Mesenchymal stem cell (in vitro differentiated cells and primary cell): ENCODE data around the gene HRC.
A peak's percentile ranks its signal among the peaks of the same experiment; 100 is the strongest.

Source experiments
- DNase-seq: peaks from one replicate; pipeline ENCODE4 v3.0.0-alpha.2; 2013
- H2AFZ ChIP-seq: one replicate; pipeline ENCODE4 v1.6.1; 2013; ENCODE audit warnings: low read depth, mild to moderate bottlenecking, control low read depth, inconsistent platforms, low read length, moderate library complexity
- H2AK5ac ChIP-seq: 2 replicates; pipeline ENCODE4 v1.6.1; 2013; ENCODE audit warnings: low read length, moderate library complexity, mild to moderate bottlenecking, inconsistent platforms; ENCODE audit not compliant: severe bottlenecking
- H2BK120ac ChIP-seq: one replicate; pipeline ENCODE4 v1.6.1; 2013; ENCODE audit warnings: low read depth, mild to moderate bottlenecking, inconsistent platforms, low read length, moderate library complexity
- H2BK12ac ChIP-seq, 2 experiments: one replicate each; pipeline ENCODE4 v1.6.1; 2013; ENCODE audit warnings: inconsistent platforms in 2 of 2, low read length in 2 of 2, mild to moderate bottlenecking in 2 of 2, moderate library complexity in 2 of 2, control low read depth in 1 of 2
- H2BK15ac ChIP-seq: one replicate; pipeline ENCODE4 v1.6.1; 2013; ENCODE audit warnings: mild to moderate bottlenecking, low read depth, inconsistent platforms; ENCODE audit not compliant: poor library complexity, severe bottlenecking
- H2BK5ac ChIP-seq: 2 replicates; pipeline ENCODE4 v1.6.1; 2013; ENCODE audit warnings: low read depth, mild to moderate bottlenecking, low read length, control low read depth, inconsistent platforms; ENCODE audit not compliant: poor library complexity, severe bottlenecking
- H3K14ac ChIP-seq, 2 experiments: one replicate each; pipeline ENCODE4 v1.6.1; 2013; ENCODE audit warnings: inconsistent platforms in 2 of 2, low read length in 2 of 2, control low read depth in 1 of 2, mild to moderate bottlenecking in 1 of 2, moderate library complexity in 1 of 2
- H3K18ac ChIP-seq, 2 experiments: one replicate each; pipeline ENCODE4 v1.6.1; 2013; ENCODE audit warnings: inconsistent platforms in 2 of 2, low read length in 2 of 2, control low read depth in 1 of 2, low read depth in 1 of 2, mild to moderate bottlenecking in 1 of 2
- H3K23ac ChIP-seq, 2 experiments: one replicate each; pipeline ENCODE4 v1.6.1; 2013; ENCODE audit warnings: inconsistent platforms in 2 of 2, low read length in 2 of 2, mild to moderate bottlenecking in 2 of 2, moderate library complexity in 2 of 2, control low read depth in 1 of 2
- H3K27ac ChIP-seq: 2 replicates; pipeline ENCODE4 v1.5.1; 2013; ENCODE audit warnings: mild to moderate bottlenecking, moderate library complexity, low read length, control low read depth, inconsistent platforms; ENCODE audit not compliant: poor library complexity, severe bottlenecking
- H3K27me3 ChIP-seq, 2 experiments: 2 replicates each; pipeline versions ENCODE4 v1.6.1 to v1.7.0; 2013; ENCODE audit warnings: low read length in 2 of 2, mild to moderate bottlenecking in 2 of 2, moderate library complexity in 2 of 2, control low read depth in 1 of 2, inconsistent platforms in 1 of 2; ENCODE audit not compliant: control insufficient read depth in 1 of 2, insufficient read depth in 1 of 2
- H3K36me3 ChIP-seq, 2 experiments: 2 replicates each; pipeline versions ENCODE4 v1.6.1 to v1.7.0; 2013; ENCODE audit warnings: low read length in 2 of 2, control low read depth in 1 of 2, inconsistent platforms in 1 of 2, low read depth in 1 of 2, mild to moderate bottlenecking in 1 of 2; ENCODE audit not compliant: insufficient read depth in 2 of 2, control insufficient read depth in 1 of 2
- H3K4ac ChIP-seq, 2 experiments: one replicate each; pipeline ENCODE4 v1.6.1; 2013; ENCODE audit warnings: inconsistent platforms in 2 of 2, low read length in 2 of 2, mild to moderate bottlenecking in 2 of 2, moderate library complexity in 2 of 2, control low read depth in 1 of 2, low read depth in 1 of 2
- H3K4me1 ChIP-seq: 2 replicates; pipeline ENCODE4 v1.6.1; 2013; ENCODE audit warnings: low read depth, low read length, control low read depth; ENCODE audit not compliant: control insufficient read depth, insufficient read depth
- H3K4me2 ChIP-seq: 2 replicates; pipeline ENCODE4 v1.6.1; 2013; ENCODE audit warnings: low read length, mild to moderate bottlenecking, inconsistent platforms; ENCODE audit not compliant: poor library complexity, severe bottlenecking
- H3K4me3 ChIP-seq, 2 experiments: 2 replicates each; pipeline versions ENCODE4 v1.5.1 to v1.7.0; 2013; ENCODE audit warnings: low read length in 2 of 2, mild to moderate bottlenecking in 2 of 2, control low read depth in 1 of 2, low read depth in 1 of 2; ENCODE audit not compliant: insufficient read depth in 1 of 2
- H3K79me1 ChIP-seq: replicated peaks from 2 replicates; pipeline ENCODE4 v1.6.1; 2013; ENCODE audit warnings: mild to moderate bottlenecking, control low read depth, low read length, inconsistent platforms; ENCODE audit not compliant: poor library complexity, severe bottlenecking
- H3K9ac ChIP-seq: 2 replicates; pipeline ENCODE4 v1.7.0; 2013; ENCODE audit warnings: mild to moderate bottlenecking, low read length, moderate library complexity
- H3K9me3 ChIP-seq: 2 replicates; pipeline ENCODE4 v1.7.0; 2013; ENCODE audit warnings: mild to moderate bottlenecking, low read length; ENCODE audit not compliant: control insufficient read depth
- H4K8ac ChIP-seq: one replicate; pipeline ENCODE4 v1.6.1; 2013; ENCODE audit warnings: inconsistent platforms, mild to moderate bottlenecking, low read length, moderate library complexity
- H4K91ac ChIP-seq: one replicate; pipeline ENCODE4 v1.6.1; 2013; ENCODE audit warnings: mild to moderate bottlenecking, low read length, inconsistent platforms
- WGBS: methylation state at CpG from one replicate; pipeline ENCODE4 v1.1.7; 2013; ENCODE audit warnings: mixed read lengths; 5-methylcytosine and 5-hydroxymethylcytosine counted together

Gene HRC

DNA sequence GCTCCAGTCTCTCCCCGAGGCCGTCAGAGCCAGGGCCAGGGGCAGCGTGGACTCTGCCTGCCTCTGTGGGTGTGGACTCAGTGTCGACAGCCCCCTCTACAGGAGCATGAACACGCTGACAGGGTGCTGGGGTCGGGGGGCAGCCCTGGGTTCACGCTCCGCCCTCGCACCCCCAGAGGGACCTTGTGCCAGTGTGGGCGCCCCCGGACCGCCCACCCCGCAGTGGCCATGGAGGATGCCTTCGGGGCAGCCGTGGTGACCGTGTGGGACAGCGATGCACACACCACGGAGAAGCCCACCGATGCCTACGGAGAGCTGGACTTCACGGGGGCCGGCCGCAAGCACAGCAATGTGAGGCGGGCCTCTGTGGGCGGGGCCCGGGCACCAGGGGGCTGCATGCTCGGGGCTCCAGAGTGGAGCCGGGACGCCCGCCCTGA, 10.7 kb upstream of the HRC start:
- Histone ChIP-seq H3K27ac (no peak overlapping the region), H3K79me1 (peaks cover 10% of the 10 kb centered on the region), H3K36me3 (peaks cover 18 to 32% of the 10 kb centered on the region in 2 experiments), H2BK120ac (no peak overlapping the region), H3K9me3 (no peaks in the 10 kb centered on the region), H2AFZ (no peak overlapping the region), H3K4ac (peak overlapping the region in 1 of 2 experiments; percentile 30), H3K4me3 (no peak overlapping the region), H3K4me2 (no peak overlapping the region), H3K27me3 (no peaks in the 10 kb centered on the region), H3K14ac (no peak overlapping the region), H2BK12ac (peak overlapping the region in 1 of 2 experiments; percentile 37), H4K91ac (peak overlapping the region; percentile 11), H4K8ac (peak overlapping the region; percentile 24), H2AK5ac (no peak overlapping the region), H2BK5ac (no peak overlapping the region), H3K23ac (no peak overlapping the region), H3K9ac (no peak overlapping the region), H2BK15ac (no peak overlapping the region), H3K18ac (no peak overlapping the region), H3K4me1 (peaks cover 19% of the 10 kb centered on the region)
- no peak for DNase-seq
- 59% methylated on average over 30 of the region's 30 CpGs for WGBS

DNA sequence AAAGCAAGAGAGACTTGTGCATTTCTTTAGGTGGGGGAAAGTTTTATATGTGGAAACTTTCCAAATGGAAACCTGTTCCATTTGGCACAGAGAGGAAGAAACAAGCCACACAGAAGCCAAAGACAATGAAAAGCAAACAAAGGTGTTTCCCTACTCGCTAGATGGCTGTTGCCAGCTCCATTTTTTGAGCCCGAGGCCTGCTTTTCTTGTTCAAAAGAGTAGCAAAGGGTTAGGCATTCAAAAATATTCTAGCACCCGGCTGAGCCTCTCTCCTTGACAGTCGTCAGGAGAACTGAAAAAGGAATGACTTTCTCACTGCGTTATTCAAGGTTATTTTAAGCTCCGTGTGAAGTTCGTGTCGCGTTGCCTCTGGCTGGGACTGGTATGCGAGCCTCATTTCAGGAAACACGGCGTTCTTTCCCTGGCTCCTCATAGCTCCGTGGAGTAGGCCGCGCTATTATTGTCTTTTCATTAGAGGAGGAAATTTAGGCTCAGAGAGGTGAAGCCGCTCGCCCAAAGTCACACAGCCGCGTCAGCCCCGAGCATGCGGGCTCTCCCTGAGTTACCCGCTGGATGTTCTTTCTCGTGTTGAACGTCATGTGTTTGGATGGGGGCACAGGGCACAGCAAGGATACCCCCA, 10.0 kb upstream of the HRC start:
- no peak overlapping the region for H3K14ac ChIP-seq
- no peak overlapping the region for H2AFZ ChIP-seq
- H3K79me1 ChIP-seq: peaks cover 12% of the 10 kb centered on the region
- no peak overlapping the region for H2BK120ac ChIP-seq
- no peak overlapping the region for H2BK12ac ChIP-seq
- H3K23ac ChIP-seq: no peak overlapping the region
- no peak for DNase-seq
- no peak overlapping the region for H3K27ac ChIP-seq
- no peak overlapping the region for H3K18ac ChIP-seq
- H3K9me3 ChIP-seq: no peaks in the 10 kb centered on the region
- H4K91ac ChIP-seq: no peak overlapping the region
- H3K36me3 ChIP-seq: peaks cover 11 to 36% of the 10 kb centered on the region in 2 experiments
- H2BK5ac ChIP-seq: no peak overlapping the region
- no peak overlapping the region for H3K4me3 ChIP-seq
- H2BK15ac ChIP-seq: no peak overlapping the region
- no peak overlapping the region for H3K9ac ChIP-seq
- WGBS: 69% methylated on average over 24 of the region's 24 CpGs
- H3K4ac ChIP-seq: no peak overlapping the region
- H3K4me2 ChIP-seq: no peak overlapping the region
- H3K4me1 ChIP-seq: peaks cover 20% of the 10 kb centered on the region
- no peak overlapping the region for H2AK5ac ChIP-seq
- H4K8ac ChIP-seq: no peak overlapping the region
- H3K27me3 ChIP-seq: no peaks in the 10 kb centered on the region

DNA sequence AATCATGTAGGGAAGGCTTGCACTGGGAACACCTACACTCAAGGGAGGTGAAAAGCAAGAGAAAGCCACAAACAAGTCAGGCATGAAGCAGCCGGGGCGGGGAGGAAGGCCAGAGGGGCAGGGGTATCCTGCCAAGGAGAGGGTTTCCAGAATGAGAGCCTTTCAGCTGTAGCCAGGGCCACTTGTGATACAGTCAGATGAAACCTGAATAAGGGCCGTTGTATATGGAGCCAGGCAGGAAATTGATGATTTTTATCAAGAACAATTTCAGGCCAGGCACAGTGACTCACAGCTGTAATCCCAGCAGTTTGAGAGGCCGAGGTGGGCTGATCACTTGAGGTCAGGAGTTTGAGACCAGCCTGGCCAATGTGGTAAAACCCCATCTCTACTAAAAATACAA, 6.8 kb upstream of the HRC start:
- Histone ChIP-seq H3K23ac (no peak overlapping the region), H2BK15ac (no peak overlapping the region), H3K18ac (no peak overlapping the region), H3K27ac (no peak overlapping the region), H3K4ac (no peak overlapping the region), H3K4me2 (no peak overlapping the region), H3K79me1 (peaks cover 21% of the 10 kb centered on the region), H2BK5ac (no peak overlapping the region), H2AFZ (no peak overlapping the region), H3K9me3 (no peaks in the 10 kb centered on the region), H2BK120ac (no peak overlapping the region), H3K9ac (no peak overlapping the region), H3K36me3 (peaks cover 5 to 22% of the 10 kb centered on the region in 2 experiments), H3K14ac (no peak overlapping the region), H2AK5ac (no peak overlapping the region), H3K4me3 (no peak overlapping the region), H4K8ac (no peak overlapping the region), H4K91ac (no peak overlapping the region), H2BK12ac (no peak overlapping the region), H3K4me1 (peaks cover 24% of the 10 kb centered on the region), H3K27me3 (no peaks in the 10 kb centered on the region)
- no peak for DNase-seq
- 66% methylated on average over 4 of the region's 4 CpGs for WGBS

DNA sequence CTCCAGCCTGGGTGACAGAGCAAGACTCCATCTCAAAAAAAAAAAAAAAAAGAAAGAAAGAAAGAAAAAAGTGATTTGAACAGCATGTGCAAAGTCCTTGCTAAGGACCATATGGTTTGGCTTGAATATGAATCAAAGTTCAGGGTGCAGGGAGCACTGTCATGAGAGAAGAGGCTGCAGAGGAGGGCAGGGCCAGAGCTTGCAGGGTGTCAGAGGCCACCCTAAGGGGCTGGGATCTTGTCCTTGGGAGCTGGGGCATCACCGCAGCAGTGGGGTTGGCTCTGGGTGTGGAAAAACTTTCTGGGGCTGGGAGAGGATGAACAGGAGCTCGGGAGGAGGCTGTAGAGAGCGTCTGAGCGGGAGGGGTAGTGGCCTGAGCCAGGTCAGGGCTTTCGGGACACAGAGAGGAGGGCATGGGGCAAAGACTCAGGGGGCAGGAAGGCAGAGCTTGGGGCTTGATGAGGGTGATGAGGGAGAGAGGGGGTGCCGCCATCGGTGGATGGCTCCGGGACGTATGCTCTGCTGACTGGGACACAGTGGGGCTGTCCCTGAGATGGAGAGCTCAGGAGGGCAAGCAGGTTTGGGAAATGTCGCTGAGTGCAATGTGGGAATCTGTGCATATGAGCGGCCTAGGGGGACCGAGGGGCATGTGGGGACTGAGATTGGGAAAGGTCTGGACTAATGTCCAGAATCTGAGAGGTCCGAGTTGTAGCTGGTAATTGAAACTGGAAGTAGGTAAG, 5.4 kb upstream of the HRC start:
- Histone ChIP-seq H4K91ac (no peak overlapping the region), H2BK12ac (no peak overlapping the region), H3K18ac (no peak overlapping the region), H3K4ac (no peak overlapping the region), H2AK5ac (no peak overlapping the region), H2BK15ac (no peak overlapping the region), H3K36me3 (peaks cover 4 to 15% of the 10 kb centered on the region in 2 experiments), H4K8ac (no peak overlapping the region), H3K27ac (no peak overlapping the region), H3K9me3 (no peaks in the 10 kb centered on the region), H3K4me2 (no peak overlapping the region), H3K9ac (no peak overlapping the region), H3K23ac (no peak overlapping the region), H3K79me1 (peaks cover 17% of the 10 kb centered on the region), H3K4me3 (no peak overlapping the region), H2BK5ac (no peak overlapping the region), H3K14ac (peak overlapping the region in 1 of 2 experiments; percentile 41), H2AFZ (no peak overlapping the region), H3K27me3 (peaks cover 7 to 9% of the 10 kb centered on the region in 2 experiments), H3K4me1 (peaks cover 21% of the 10 kb centered on the region), H2BK120ac (no peak overlapping the region)
- no peak for DNase-seq
- 95% methylated on average over 13 of the region's 13 CpGs for WGBS
